ENCODE results near the gene EAF1.
"Not testable (repeated sequence)": the region's sequence is repeated elsewhere in the genome, so short reads cannot be mapped to it uniquely, and the experiment has no call there.

Gene EAF1

DNA sequence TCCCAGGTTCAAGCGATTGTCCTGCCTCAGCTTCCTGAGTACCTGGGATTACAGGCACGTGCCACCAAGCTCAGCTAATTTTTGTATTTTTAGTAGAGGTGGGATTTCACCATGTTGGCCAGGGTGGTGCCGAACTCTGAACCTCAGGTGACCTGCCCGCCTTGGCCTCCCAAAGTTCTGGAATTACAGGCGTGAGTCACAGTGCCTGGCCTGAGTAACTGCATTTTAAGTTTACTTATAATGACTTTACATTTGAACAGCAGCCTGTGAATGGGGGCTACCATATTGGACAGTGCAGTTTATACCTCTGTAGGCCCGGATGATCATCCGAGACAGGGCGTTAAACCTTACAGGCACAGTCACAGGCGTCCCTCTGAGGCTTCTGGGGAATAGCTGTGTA lies 24.8 kb downstream of the EAF1 start:
- DNase-seq (ENCODE audit: low read depth), result no peak

GRCh38 chr3:15452961-15453360 lies 25.6 kb downstream of the EAF1 start:
- DNase-seq (ENCODE audit: low read depth), result no peak

- no peak for DNase-seq (ENCODE audit: low read depth)
These were observed 26.1 kb downstream of the EAF1 start for GRCh38 chr3:15453501-15453900.

DNA sequence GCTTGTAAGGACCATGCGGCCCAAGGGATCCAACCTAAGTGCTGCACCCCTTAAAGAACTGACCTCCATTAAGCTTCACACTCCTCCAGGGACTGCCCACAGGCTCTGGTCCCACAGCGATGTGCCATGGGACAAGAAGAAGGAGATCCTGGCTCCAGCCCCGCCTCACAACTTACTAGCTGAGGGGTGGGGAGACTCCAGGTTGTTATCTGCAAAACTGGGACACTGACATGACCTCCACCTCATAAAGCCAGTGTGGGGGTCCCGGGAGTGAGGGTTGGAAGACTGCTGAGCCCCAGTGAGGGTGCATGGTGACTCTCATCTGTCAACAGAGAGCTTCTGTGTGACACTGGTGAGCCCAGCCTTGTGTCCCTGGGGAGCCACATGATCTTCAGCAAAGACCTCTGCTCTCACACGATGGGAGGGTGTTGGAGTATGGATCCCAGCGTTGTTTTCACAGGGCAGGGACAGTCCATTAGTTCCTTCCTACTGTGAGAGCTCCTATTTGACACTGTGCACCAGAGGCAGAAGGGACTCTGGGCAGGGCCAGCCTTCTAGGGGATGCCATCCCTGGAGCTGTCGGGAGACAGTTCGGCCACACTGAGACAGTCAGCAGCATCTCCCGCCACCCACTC lies 26.7 kb downstream of the EAF1 start:
- DNase-seq (ENCODE audit: low read depth), result no peak

GRCh38 chr3:15454965-15455364 lies 27.6 kb downstream of the EAF1 start:
- DNase-seq (ENCODE audit: low read depth), result no peak

GRCh38 chr3:15455756-15456155 lies 28.4 kb downstream of the EAF1 start:
- DNase-seq (ENCODE audit: low read depth), result no peak

DNA sequence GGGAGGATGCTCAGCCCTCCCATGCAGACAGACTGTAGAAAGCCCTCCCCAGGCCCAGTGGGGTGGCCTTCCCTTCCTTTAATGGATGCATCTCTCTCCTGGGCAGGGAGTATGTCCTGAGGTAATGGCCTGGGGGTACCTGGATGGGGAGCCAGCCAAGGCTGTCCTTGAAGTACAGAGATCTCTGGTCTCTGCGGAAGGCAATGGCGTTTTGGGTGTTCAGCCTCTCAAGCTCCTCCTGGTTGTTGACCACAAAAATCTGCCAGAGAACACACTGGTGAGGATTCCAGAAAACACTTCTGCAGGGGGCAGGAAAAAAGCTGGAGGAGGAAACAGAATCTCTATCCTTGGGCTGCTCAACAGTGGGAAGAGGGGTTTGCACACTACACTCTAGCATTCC lies 28.9 kb downstream of the EAF1 start:
- DNase-seq (ENCODE audit: low read depth), result no peak

- not testable (repeated sequence) for DNase-seq (ENCODE audit: low read depth)
These were observed 29.5 kb downstream of the EAF1 start for GRCh38 chr3:15456915-15457314.

- no peak for DNase-seq (ENCODE audit: low read depth)
These were observed 30.9 kb downstream of the EAF1 start for GRCh38 chr3:15458212-15458780.

GRCh38 chr3:15460891-15461531 lies 33.6 kb downstream of the EAF1 start:
- DNase-seq (ENCODE audit: low read depth), result no peak

DNA sequence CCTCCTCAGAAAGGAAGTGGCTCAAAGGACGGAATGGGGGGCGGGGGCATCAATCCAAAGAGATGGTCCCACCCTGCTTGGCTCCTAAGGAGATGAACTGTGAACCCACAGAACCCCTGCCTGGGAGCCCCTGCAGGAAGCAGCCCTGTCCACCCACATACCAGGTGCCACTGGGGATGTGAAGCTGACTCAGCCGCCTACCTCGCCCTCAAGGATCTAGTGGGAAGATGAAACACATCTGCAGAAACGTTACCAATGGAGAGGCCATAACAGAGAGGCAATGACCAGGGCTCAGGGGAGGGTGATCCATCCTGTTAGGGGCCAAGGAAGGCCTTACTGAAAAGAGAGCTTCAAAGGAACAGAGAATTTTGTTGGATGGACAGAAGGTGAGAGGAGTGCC lies 35.1 kb downstream of the EAF1 start:
- no peak for DNase-seq (ENCODE audit: low read depth)

DNA sequence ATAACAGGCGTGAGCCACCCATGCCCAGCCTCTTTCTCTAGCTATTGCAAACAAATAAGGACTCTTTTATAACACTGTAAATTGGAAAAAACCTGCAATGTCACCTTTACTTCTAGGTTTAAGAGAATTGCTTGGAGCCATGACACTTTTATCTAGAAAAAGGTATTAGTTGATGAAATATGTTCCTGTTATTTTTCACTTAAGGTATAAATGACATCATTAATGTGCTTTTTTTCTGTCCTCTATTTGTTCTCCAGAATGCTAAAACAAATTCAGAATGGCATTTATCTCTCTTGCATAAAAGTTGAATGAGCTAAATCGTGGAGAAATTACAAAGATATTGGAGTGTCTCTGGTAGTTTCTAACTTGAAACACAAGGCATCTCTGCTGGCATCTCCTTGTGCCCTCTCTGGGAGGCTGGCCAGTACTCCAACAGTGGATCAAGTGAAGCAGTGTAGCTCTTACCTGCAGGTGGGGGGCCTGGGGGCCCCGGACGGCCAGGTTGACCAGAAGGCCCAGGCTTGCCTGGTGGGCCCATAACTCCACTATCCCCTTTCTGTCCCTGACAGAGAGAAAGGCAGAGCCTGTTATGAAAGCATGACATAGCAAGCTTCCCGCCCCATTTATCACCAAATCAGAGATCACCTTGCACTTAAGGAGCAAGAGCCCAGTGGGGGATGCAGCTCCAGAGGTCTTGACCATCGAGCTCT lies 38.6 kb downstream of the EAF1 start:
- no peak for DNase-seq (ENCODE audit: low read depth)

- no peak for DNase-seq (ENCODE audit: low read depth)
These were observed 40.1 kb downstream of the EAF1 start for GRCh38 chr3:15467227-15468181.

GRCh38 chr3:15470261-15470660 lies 42.9 kb downstream of the EAF1 start:
- DNase-seq (ENCODE audit: low read depth), result no peak

DNA sequence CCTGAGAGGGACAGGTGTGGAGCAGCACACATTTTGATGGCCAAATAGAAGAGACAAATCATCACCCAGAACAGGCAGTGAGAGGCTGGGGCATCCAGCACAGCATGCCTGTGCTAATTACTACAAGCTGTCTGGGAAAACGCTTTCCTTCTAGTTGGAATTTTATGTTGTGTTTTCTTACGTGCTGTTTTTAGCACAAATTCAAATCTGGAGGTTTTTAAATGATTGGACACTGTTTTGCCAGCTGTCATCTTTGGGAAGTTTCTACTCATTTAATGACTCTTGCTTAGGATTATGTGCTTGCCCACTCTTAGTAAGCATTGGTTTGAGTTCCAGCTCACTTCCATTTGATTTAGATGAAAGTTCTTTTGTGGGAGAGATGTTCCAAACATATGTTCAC lies 43.5 kb downstream of the EAF1 start:
- no peak for DNase-seq (ENCODE audit: low read depth)

GRCh38 chr3:15471861-15472260 lies 44.5 kb downstream of the EAF1 start:
- DNase-seq (ENCODE audit: low read depth), result no peak

- DNase-seq (ENCODE audit: low read depth), result no peak
These were observed 47.8 kb downstream of the EAF1 start for GRCh38 chr3:15475161-15475560.

- no peak for DNase-seq (ENCODE audit: low read depth)
These were observed 49.0 kb downstream of the EAF1 start for GRCh38 chr3:15476378-15476777.

DNA sequence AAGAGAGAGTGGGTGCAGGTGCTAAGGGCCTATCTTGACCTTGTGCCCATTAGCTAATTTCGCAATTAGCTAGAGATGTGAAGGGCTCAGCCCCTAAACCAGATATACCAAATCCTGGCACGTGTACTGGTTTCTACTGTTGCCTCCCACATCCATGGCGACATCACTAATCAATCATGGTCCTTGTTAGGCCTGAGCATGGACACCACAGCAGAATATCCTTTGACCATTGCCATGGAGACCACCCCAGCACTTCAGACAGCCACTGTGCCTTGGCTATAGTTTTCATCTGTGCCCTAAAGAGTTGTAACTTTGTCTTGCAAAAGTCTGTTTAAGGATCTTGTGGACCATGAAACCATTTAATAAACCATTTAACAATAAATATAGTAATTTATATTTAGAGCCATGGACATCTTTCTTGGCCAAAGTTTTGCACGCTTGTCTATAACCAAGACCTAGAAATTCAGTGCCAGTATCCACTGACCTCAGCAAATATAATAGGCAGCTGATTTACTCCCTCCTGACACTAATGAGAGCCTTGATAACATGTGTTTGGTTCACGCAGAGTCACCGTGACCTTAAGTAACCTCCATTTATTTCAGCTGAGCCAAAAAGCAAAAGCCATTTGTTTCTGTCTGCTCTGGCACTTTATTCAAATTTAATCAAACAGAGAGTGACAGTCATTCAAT lies 50.7 kb downstream of the EAF1 start:
- DNase-seq (ENCODE audit: low read depth), result no peak

DNA sequence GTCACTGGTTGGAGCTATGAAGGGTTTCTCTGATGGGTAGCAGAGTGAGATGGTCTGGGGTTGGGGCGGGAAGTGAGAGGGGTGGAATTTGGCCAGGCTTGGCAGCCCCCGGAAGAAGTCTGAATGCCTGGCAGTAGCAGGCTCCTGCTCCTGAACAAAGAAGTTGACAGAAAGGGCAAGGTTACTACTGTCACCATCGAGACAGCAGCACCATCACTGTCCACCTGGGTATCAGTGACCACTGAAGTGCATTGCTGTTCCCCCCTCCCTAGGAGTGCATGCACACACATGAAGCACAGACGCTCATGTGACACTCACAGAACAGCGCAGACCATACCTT lies 51.2 kb downstream of the EAF1 start:
- no peak for DNase-seq (ENCODE audit: low read depth)

GRCh38 chr3:15479400-15480224 lies 52.2 kb downstream of the EAF1 start:
- DNase-seq (ENCODE audit: low read depth), result no peak
